NOMO-1 treated with dmso at 0.1 percent for 144 hours (cell line): ENCODE measurements around the gene MSRB1.

Experiments used
- DNase-seq: peaks from one replicate; lab custom pipeline; 2025; ENCODE audit not compliant: unreplicated experiment; lab: John Stamatoyannopoulos, UW

MSRB1 gene

GRCh38 chr16:1918351-1919326 is 24.4 kb downstream of the MSRB1 start, which contains the start of gene HS3ST6:
TSS of gene HS3ST6 (minus strand) at chr16:1918415. CDS start at chr16:1918323, 92 bp downstream.
- DNase-seq = no peak

- DNase-seq = no peak
Measured at GRCh38 chr16:1917665-1918350, 25.2 kb downstream of the MSRB1 start.

GRCh38 chr16:1917056-1917664 is 25.8 kb downstream of the MSRB1 start:
- DNase-seq = no peak

DNA sequence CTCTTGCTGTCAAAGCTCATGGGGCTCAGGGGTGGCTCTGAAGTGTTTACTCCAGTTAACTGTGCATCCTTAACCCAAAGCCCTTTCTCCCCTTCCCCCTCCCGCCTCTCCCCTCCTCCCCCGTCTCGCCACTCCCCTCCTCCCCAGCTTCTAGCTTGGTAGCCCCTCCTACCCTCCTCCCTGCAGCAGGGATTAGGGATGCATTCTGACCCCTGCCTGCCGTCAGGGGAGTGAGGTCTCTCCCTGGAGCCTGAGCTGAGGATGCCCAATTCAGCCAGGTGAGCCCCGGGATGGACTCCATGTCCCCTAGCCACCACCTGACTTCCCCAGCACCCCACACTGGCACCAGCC is 26.4 kb downstream of the MSRB1 start:
- no peak for DNase-seq

GRCh38 chr16:1915732-1916639 is 27.0 kb downstream of the MSRB1 start:
- no peak for DNase-seq

- DNase-seq = no peak
Measured at GRCh38 chr16:1914988-1915387, 28.0 kb downstream of the MSRB1 start.

- DNase-seq = no peak
Measured at GRCh38 chr16:1914084-1914608, 28.9 kb downstream of the MSRB1 start.

GRCh38 chr16:1913327-1914083 is 29.5 kb downstream of the MSRB1 start:
- DNase-seq = no peak

GRCh38 chr16:1912215-1912543 is 30.8 kb downstream of the MSRB1 start:
- no peak for DNase-seq

GRCh38 chr16:1911467-1912214 is 31.4 kb downstream of the MSRB1 start:
- DNase-seq = no peak

DNA sequence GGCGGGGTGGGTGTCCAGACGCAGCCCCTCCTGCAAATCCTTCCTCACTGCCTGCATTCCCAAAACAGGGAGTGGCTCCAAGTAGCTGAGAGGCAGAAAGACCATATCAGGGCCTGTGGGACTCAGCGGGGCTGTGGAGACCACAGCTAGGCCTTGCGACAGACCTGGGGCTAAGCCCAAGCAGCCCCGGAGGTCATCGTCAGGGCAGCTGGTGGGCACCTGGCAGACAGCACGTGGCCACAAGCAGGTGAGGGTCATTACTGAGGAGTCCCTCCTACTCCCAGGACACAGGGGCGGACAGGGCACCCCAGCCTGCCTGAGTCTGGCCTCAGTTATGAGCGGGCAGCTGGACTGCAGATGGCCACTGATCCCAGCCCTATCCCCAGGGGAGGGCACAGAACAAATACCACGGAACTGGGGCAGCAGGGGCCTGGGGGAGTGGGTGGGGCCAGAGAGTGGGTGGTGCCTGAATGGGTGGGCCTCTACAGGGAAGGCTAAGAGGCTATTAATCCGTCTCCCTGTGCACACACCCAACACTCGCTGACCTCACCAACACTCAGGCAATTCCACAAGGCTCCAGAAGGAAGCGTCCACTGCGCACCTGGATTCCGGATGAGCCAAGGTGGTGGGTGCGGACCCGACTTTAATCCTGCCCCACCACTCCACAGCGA is 33.3 kb downstream of the MSRB1 start:
- no peak for DNase-seq

DNA sequence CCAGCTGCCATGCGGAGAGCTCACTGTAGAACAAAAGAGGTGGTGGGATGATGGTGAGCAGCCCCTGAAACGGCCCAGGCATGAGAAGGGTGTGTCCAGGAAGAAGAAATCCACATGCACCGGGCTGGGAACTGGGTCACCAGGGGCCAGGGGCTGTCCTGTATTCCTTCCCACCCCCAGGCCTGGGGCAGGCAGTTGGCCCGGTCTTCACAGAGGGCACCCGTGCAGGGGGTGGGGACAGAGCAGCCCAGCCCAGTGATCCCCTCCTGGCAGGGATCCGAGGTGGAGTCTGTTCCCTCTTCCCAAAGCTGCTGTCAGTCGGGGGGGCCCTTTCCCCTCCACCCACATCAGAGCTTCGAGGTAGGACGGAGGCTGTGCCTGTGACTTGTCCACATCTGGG is 34.0 kb downstream of the MSRB1 start:
- no peak for DNase-seq

GRCh38 chr16:1908184-1908583 is 34.8 kb downstream of the MSRB1 start:
- DNase-seq = no peak

DNA sequence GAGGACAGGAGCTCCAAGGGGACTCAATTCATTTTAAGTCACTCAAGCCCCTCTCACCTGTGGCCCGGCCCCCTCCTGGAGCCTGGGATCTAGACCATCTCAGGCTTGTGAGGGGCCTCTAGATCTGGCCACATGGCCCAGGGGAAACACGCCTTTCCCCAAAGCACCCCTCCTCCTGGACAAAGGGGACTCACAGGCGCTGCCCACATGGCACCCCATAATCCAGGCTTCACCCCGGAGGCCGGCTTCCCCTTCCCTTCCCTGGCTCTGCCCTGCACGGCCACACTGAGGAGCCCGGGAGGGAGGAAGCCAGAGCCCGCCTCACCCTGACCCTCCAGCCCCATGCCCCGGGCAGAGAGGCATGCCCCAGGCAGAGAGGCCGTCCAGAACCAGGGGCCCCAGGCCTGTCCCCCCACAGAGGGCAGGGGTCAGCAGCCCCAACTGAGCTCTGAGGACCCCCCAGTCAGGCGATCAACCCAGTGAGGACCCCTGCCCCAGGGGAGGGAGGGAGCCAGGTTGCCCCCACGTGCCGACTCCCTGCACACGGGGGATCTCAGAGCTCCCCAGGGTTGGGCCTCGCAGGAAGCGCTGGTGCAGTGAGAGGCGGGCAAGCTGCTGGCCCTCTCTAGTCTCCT is 35.7 kb downstream of the MSRB1 start:
- DNase-seq = no peak

- DNase-seq = no peak
Measured at GRCh38 chr16:1906846-1907165, 36.2 kb downstream of the MSRB1 start.

DNA sequence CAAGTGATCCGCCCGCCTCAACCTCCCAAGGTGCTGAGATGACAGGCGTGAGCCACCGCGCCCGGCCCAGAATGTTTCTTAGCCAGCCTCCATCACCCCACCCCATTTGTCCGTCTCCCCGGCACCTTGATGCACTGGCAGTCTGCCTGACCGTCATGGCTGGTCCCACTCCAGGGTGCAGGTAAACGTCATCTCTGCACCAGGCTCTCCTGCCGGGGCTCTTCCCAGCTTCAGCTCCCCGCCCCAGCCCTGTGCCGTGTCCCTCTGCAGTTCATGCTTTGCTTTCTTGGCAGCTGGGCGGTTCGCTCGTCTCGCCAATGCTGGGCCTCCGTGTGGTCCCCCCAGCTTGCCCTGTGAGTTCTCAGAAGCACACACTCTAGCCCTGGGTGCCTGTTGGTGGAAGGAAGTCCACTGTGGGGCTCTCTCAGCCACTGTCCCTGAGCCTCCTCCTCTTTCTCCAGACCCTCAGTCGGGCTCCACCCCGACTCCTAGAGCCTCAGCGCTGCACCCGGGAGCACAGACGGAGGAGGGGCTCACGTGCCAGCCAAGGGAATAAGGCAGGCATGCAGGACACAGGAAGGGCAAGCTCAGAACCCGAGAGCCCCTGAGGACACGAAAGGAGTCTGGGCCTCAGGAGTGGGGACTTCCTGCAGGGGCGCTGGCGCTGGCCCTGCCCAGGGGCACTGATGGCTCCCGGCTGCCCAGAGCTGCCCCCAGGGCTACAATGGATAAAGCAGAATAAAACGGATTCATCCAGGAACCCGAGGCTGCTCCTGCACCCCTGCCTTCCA is 36.7 kb downstream of the MSRB1 start:
- DNase-seq = no peak
